B cell (primary cell): ENCODE results near the gene ABCA12.

Experiments used
- EZH2 ChIP-seq: IDR thresholded peaks from 2 replicates; pipeline ENCODE4 v1.6.1; 2012; ENCODE audit warnings: borderline replicate concordance, low read depth, mild to moderate bottlenecking, moderate library complexity, low read length; ENCODE audit not compliant: insufficient read depth, poor library complexity, severe bottlenecking
- TF ChIP-seq, protein P1 (sequence below): fragments of 200-600 bp; IDR thresholded peaks from one replicate; pipeline ENCODE4 v1.8.0; 2022; ENCODE audit warnings: antibody characterized with exemption, mild to moderate bottlenecking

- TF ChIP-seq, protein P1, sequence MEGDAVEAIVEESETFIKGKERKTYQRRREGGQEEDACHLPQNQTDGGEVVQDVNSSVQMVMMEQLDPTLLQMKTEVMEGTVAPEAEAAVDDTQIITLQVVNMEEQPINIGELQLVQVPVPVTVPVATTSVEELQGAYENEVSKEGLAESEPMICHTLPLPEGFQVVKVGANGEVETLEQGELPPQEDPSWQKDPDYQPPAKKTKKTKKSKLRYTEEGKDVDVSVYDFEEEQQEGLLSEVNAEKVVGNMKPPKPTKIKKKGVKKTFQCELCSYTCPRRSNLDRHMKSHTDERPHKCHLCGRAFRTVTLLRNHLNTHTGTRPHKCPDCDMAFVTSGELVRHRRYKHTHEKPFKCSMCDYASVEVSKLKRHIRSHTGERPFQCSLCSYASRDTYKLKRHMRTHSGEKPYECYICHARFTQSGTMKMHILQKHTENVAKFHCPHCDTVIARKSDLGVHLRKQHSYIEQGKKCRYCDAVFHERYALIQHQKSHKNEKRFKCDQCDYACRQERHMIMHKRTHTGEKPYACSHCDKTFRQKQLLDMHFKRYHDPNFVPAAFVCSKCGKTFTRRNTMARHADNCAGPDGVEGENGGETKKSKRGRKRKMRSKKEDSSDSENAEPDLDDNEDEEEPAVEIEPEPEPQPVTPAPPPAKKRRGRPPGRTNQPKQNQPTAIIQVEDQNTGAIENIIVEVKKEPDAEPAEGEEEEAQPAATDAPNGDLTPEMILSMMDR = no peak
- TF ChIP-seq EZH2 = no peak
These were observed 85.6 kb downstream of the ABCA12 start for GRCh38 chr2:215052810-215053209.
